HepG2 (cell line): ENCODE data around the gene TUBB. TPM values are rescaled to one million over a fixed set of nuclear protein-coding genes. Genes with fewer than 3 reads are reported as not detected.

ENCODE experiments used
- AHR ChIP-seq: IDR thresholded peaks from 2 replicates; pipeline ENCODE4 v1.6.1; 2018; ENCODE audit warnings: missing genetic modification reagents, missing compliant biosample characterization
- HMG20A ChIP-seq: IDR thresholded peaks from 2 replicates; pipeline ENCODE4 v1.6.1; 2016; ENCODE audit warnings: borderline replicate concordance
- KDM1A ChIP-seq: IDR thresholded peaks from 2 replicates; pipeline ENCODE4 v1.6.1; 2016; ENCODE audit warnings: missing compliant biosample characterization
- KDM3A ChIP-seq: IDR thresholded peaks from 2 replicates; pipeline ENCODE4 v1.6.1; 2018; ENCODE audit warnings: low read depth, missing compliant biosample characterization
- RXRB ChIP-seq: IDR thresholded peaks from 2 replicates; pipeline ENCODE4 v1.6.1; 2016; ENCODE audit warnings: borderline replicate concordance, missing genetic modification reagents, missing compliant biosample characterization
- SMAD9 ChIP-seq: sonication (generic); formaldehyde crosslinking; IDR thresholded peaks from 2 replicates; pipeline ENCODE4 v1.5.1; 2020; ENCODE audit warnings: mild to moderate bottlenecking, missing genetic modification reagents
- SMC3 ChIP-seq: IDR thresholded peaks from 2 replicates; pipeline ENCODE4 v1.6.1; 2011; ENCODE audit warnings: low read length, improper control_type of control experiment
- TCF12 ChIP-seq, 2 experiments: fragments of 450-650 bp in 1 of 2; sonication (generic) in 1 of 2; formaldehyde crosslinking in 1 of 2; IDR thresholded peaks; 2 replicates each; pipeline versions ENCODE4 v1.6.1 to v1.8.0; 2017 to 2022; ENCODE audit warnings: antibody characterized with exemption in 1 of 2, mild to moderate bottlenecking in 1 of 2, missing genetic modification reagents in 1 of 2, moderate library complexity in 1 of 2
- ZBTB7A ChIP-seq: sonication (generic); formaldehyde crosslinking; IDR thresholded peaks from 2 replicates; pipeline ENCODE4 v1.8.0; 2022; ENCODE audit warnings: mild to moderate bottlenecking, missing genetic modification reagents
- ZNF136 ChIP-seq: sonication (generic); formaldehyde crosslinking; IDR thresholded peaks from 2 replicates; pipeline ENCODE4 v1.8.1; 2022; ENCODE audit warnings: low read depth, mild to moderate bottlenecking, moderate library complexity, missing genetic modification reagents
- ZNF343 ChIP-seq: sonication (generic); formaldehyde crosslinking; IDR thresholded peaks from 2 replicates; pipeline ENCODE4 v1.4.0; 2020; ENCODE audit warnings: mild to moderate bottlenecking, missing genetic modification reagents
- ZNF556 ChIP-seq: sonication (generic); formaldehyde crosslinking; IDR thresholded peaks from 2 replicates; pipeline ENCODE4 v1.4.0; 2020; ENCODE audit warnings: mild to moderate bottlenecking, missing genetic modification reagents, borderline replicate concordance
- ZNF652 ChIP-seq: IDR thresholded peaks from 2 replicates; pipeline ENCODE4 v1.6.1; 2016; ENCODE audit warnings: low read depth, borderline replicate concordance
- ZSCAN31 ChIP-seq: sonication (generic); formaldehyde crosslinking; IDR thresholded peaks from 2 replicates; pipeline ENCODE4 v1.5.0; 2020; ENCODE audit warnings: low read depth, mild to moderate bottlenecking, missing genetic modification reagents
- polyA plus RNA-seq, 8 experiments: library from polyadenylated mRNA; depleted of rRNA in 3 of 8; stranded (reverse) in 7 of 8; unstranded in 1 of 8; fragments of >200 nt; fragmentation: Illumina TruSeq in 4 of 8; extraction: Trizol in 4 of 8; gene quantifications; 2 replicates each; pipeline versions ENCODE4 v1.2.1 to v1.2.3, GENCODE V29; 2011 to 2016; ENCODE audit warnings: low read depth in 4 of 8, missing spikeins in 1 of 8, mixed read lengths in 1 of 8; ENCODE audit not compliant: insufficient read depth in 1 of 8
- total RNA-seq, 5 experiments: library from RNA; depleted of rRNA; stranded (reverse); fragments of >200 nt; fragmentation: Illumina TruSeq; extraction: Trizol; gene quantifications; 2 replicates each; pipeline ENCODE4 v1.2.3, GENCODE V29; 2016; ENCODE audit warnings: low read depth in 1 of 5
- TF ChIP-seq, protein P1 (sequence below): IDR thresholded peaks from 2 replicates; pipeline ENCODE4 v1.6.1; 2016; ENCODE audit warnings: missing compliant biosample characterization, missing genetic modification reagents, borderline replicate concordance
- TF ChIP-seq, protein P2 (sequence below): sonication (generic); formaldehyde crosslinking; conservative IDR thresholded peaks from 2 replicates; pipeline ENCODE4 v1.4.0; 2020; ENCODE audit warnings: mild to moderate bottlenecking, missing genetic modification reagents, moderate library complexity
- TF ChIP-seq, protein P3 (sequence below): sonication (generic); formaldehyde crosslinking; IDR thresholded peaks from 2 replicates; pipeline ENCODE4 v1.5.0; 2020; ENCODE audit warnings: missing genetic modification reagents
- TF ChIP-seq, protein P4 (sequence below): sonication (generic); formaldehyde crosslinking; IDR thresholded peaks from 2 replicates; pipeline ENCODE4 v1.4.0; 2020; ENCODE audit warnings: missing genetic modification reagents
- TF ChIP-seq, protein P5 (sequence below): sonication (generic); formaldehyde crosslinking; IDR thresholded peaks from 2 replicates; pipeline ENCODE4 v1.4.0; 2020; ENCODE audit warnings: low read depth, mild to moderate bottlenecking, missing genetic modification reagents

TUBB gene
- total and polyA plus RNA-seq, 2 of the 13 experiments (the other 11 are each of a cell fraction or from before 2014, with no cell fraction given), result 911 to 1,163 TPM

DNA sequence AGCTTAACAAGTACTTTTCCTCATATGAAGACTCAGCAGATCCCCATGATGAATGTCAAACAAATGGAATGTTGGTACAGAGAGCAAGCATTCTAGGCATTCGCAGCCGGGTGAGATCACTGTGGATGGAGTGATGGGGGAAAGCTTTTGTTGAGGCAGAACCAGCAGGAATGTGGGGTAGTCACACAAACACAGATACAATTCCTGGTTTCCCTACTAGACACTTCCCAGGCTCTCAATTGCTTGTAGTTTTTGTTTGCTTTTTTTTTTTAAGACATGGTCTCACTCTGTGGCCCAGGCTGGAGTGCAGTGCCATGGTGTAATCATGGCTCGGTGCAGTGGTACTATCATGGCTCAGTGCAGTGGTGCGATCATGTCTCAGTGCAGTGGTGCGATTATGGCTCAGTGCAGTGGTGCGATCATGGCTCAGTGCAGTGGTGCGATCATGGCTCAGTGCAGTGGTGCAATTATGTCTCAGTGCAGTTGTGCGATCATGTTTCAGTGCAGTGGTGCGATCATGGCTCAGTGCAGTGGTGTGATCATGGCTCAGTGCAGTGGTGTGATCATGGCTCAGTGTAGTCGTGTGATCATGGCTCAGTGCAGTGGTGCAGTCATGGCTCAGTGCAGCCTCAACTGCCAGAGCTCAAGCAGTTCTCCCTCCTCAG, 39.6 kb downstream of the TUBB start (continued):
- TF ChIP-seq, protein P1, sequence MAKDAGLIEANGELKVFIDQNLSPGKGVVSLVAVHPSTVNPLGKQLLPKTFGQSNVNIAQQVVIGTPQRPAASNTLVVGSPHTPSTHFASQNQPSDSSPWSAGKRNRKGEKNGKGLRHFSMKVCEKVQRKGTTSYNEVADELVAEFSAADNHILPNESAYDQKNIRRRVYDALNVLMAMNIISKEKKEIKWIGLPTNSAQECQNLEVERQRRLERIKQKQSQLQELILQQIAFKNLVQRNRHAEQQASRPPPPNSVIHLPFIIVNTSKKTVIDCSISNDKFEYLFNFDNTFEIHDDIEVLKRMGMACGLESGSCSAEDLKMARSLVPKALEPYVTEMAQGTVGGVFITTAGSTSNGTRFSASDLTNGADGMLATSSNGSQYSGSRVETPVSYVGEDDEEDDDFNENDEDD, result no peak
- TF ChIP-seq ZNF136 (CRISPR knock-in tag) (no peak), SMC3 (peak; percentile 27; the same call in 1 of the 2 replicates), RXRB (CRISPR knock-in tag) (peak; percentile 64; the same call in 1 of the 2 replicates), ZNF556 (CRISPR knock-in tag) (0 out of 2 replicates have a peak, but pooled peaks have one; percentile 40), HMG20A (peak; percentile 57; the same call in 1 of the 2 replicates), AHR (no peak), TCF12 (IDR thresholded peaks at IDR 0.05) (no peak), TCF12 (CRISPR knock-in tag; IDR thresholded peaks at IDR 0.05) (no peak), ZNF652 (CRISPR knock-in tag) (no peak; the same call in 1 of the 2 replicates), ZBTB7A (CRISPR knock-in tag) (0 out of 2 replicates have a peak, but pooled peaks have one; percentile 2), ZNF343 (CRISPR knock-in tag) (no peak), KDM1A (CRISPR knock-in tag) (0 out of 2 replicates have a peak, but pooled peaks have one; percentile 37), KDM3A (CRISPR knock-in tag) (no peak), ZSCAN31 (peak; percentile 100), SMAD9 (no peak)
- TF ChIP-seq, protein P2, sequence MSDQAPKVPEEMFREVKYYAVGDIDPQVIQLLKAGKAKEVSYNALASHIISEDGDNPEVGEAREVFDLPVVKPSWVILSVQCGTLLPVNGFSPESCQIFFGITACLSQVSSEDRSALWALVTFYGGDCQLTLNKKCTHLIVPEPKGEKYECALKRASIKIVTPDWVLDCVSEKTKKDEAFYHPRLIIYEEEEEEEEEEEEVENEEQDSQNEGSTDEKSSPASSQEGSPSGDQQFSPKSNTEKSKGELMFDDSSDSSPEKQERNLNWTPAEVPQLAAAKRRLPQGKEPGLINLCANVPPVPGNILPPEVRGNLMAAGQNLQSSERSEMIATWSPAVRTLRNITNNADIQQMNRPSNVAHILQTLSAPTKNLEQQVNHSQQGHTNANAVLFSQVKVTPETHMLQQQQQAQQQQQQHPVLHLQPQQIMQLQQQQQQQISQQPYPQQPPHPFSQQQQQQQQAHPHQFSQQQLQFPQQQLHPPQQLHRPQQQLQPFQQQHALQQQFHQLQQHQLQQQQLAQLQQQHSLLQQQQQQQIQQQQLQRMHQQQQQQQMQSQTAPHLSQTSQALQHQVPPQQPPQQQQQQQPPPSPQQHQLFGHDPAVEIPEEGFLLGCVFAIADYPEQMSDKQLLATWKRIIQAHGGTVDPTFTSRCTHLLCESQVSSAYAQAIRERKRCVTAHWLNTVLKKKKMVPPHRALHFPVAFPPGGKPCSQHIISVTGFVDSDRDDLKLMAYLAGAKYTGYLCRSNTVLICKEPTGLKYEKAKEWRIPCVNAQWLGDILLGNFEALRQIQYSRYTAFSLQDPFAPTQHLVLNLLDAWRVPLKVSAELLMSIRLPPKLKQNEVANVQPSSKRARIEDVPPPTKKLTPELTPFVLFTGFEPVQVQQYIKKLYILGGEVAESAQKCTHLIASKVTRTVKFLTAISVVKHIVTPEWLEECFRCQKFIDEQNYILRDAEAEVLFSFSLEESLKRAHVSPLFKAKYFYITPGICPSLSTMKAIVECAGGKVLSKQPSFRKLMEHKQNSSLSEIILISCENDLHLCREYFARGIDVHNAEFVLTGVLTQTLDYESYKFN (CRISPR knock-in tag), result 0 out of 2 replicates have a peak, but pooled peaks have one; percentile 33
- TF ChIP-seq, protein P3, sequence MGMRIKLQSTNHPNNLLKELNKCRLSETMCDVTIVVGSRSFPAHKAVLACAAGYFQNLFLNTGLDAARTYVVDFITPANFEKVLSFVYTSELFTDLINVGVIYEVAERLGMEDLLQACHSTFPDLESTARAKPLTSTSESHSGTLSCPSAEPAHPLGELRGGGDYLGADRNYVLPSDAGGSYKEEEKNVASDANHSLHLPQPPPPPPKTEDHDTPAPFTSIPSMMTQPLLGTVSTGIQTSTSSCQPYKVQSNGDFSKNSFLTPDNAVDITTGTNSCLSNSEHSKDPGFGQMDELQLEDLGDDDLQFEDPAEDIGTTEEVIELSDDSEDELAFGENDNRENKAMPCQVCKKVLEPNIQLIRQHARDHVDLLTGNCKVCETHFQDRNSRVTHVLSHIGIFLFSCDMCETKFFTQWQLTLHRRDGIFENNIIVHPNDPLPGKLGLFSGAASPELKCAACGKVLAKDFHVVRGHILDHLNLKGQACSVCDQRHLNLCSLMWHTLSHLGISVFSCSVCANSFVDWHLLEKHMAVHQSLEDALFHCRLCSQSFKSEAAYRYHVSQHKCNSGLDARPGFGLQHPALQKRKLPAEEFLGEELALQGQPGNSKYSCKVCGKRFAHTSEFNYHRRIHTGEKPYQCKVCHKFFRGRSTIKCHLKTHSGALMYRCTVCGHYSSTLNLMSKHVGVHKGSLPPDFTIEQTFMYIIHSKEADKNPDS (CRISPR knock-in tag), result no peak
- TF ChIP-seq, protein P4, sequence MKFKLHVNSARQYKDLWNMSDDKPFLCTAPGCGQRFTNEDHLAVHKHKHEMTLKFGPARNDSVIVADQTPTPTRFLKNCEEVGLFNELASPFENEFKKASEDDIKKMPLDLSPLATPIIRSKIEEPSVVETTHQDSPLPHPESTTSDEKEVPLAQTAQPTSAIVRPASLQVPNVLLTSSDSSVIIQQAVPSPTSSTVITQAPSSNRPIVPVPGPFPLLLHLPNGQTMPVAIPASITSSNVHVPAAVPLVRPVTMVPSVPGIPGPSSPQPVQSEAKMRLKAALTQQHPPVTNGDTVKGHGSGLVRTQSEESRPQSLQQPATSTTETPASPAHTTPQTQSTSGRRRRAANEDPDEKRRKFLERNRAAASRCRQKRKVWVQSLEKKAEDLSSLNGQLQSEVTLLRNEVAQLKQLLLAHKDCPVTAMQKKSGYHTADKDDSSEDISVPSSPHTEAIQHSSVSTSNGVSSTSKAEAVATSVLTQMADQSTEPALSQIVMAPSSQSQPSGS (CRISPR knock-in tag), result peak; percentile 66; the same call in 1 of the 2 replicates
- TF ChIP-seq, protein P5, sequence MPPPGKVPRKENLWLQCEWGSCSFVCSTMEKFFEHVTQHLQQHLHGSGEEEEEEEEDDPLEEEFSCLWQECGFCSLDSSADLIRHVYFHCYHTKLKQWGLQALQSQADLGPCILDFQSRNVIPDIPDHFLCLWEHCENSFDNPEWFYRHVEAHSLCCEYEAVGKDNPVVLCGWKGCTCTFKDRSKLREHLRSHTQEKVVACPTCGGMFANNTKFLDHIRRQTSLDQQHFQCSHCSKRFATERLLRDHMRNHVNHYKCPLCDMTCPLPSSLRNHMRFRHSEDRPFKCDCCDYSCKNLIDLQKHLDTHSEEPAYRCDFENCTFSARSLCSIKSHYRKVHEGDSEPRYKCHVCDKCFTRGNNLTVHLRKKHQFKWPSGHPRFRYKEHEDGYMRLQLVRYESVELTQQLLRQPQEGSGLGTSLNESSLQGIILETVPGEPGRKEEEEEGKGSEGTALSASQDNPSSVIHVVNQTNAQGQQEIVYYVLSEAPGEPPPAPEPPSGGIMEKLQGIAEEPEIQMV, result 0 out of 2 replicates have a peak, but pooled peaks have one; percentile 37
